ENCODE results near the gene SREBF2. TPM values are rescaled to one million over a fixed set of nuclear protein-coding genes. Genes with fewer than 3 reads are reported as not detected.

Gene SREBF2
- total RNA-seq, 4 donors from 2014 or later, result 10.2 to 61.0 (median 29.0) TPM

DNA sequence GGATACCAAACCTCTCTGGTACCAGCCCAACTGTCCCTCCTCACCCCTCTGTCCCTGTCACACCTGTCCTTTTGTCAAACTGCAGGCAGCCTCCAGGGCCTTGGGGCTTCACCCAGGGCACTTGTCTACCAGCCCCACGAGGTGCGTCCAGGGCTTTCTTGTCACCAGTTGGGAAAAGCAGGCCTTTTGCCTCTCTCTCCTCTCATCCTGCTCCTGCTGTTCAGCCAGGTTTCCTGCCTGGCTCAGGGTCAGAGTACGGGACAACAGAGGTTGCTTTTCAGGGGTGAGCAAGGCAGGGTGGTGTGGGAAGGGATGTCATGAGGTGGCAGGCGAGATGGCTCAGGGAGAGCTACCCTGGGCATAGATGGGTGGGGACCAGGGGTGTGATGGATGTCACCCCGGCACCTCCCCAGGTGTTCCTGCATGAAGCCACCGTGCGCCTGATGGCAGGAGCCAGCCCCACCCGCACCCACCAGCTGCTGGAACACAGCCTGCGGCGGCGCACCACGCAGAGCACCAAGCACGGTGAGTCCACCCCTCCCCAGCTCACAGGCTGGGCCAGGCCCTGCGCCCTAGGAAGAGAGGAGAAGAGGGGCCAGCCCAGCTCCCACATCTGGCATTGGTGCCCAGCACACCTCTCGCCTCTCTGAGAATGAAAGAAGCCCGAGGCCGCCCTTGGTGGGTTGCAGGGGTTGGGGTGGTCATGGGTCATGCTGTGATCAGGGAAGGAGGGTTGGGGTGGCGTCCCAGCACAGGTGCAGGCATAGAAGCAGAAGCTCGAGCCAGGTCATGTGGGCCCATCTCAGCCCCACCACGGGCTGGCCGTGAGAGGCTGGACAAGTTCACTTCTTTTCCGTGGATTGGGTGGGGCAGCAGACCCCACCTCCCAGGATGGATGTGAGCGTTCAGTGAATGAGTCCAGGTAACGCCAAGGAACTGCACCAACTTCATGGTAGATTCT, 71.8 kb downstream of the SREBF2 start:
- no peaks in the 10 kb centered on the region for H3K9me3 ChIP-seq
- no peak overlapping the region for H3K4me3 ChIP-seq
- intact Hi-C loops (cut with DNase I; ENCODE audit: low total_unique reads), result no loop called here
- TF ChIP-seq POLR2A (IDR thresholded peaks at IDR 0.05), result no peak
- TF ChIP-seq, protein P1, sequence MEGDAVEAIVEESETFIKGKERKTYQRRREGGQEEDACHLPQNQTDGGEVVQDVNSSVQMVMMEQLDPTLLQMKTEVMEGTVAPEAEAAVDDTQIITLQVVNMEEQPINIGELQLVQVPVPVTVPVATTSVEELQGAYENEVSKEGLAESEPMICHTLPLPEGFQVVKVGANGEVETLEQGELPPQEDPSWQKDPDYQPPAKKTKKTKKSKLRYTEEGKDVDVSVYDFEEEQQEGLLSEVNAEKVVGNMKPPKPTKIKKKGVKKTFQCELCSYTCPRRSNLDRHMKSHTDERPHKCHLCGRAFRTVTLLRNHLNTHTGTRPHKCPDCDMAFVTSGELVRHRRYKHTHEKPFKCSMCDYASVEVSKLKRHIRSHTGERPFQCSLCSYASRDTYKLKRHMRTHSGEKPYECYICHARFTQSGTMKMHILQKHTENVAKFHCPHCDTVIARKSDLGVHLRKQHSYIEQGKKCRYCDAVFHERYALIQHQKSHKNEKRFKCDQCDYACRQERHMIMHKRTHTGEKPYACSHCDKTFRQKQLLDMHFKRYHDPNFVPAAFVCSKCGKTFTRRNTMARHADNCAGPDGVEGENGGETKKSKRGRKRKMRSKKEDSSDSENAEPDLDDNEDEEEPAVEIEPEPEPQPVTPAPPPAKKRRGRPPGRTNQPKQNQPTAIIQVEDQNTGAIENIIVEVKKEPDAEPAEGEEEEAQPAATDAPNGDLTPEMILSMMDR (IDR thresholded peaks at IDR 0.05), result no peak
- H3K4me1 ChIP-seq, result peaks cover 0 to 4% of the 10 kb centered on the region in 2 donors
- H3K27me3 ChIP-seq, result no peaks in the 10 kb centered on the region
- H3K36me3 ChIP-seq, result no peaks in the 10 kb centered on the region
- DNase-seq, result no peak
- H3K27ac ChIP-seq, result no peak overlapping the region

- no peak for DNase-seq
- intact Hi-C loops (cut with DNase I; ENCODE audit: low total_unique reads), result no loop called here
- peaks cover 0 to 1% of the 10 kb centered on the region in 2 donors for H3K27me3 ChIP-seq
- TF ChIP-seq POLR2A (IDR thresholded peaks at IDR 0.05), result no peak
- TF ChIP-seq, protein P1 (IDR thresholded peaks at IDR 0.05), result no peak
- H3K36me3 ChIP-seq, result no peaks in the 10 kb centered on the region
- H3K27ac ChIP-seq, result no peak overlapping the region
- H3K9me3 ChIP-seq, result no peaks in the 10 kb centered on the region
- H3K4me1 ChIP-seq, result peaks cover 0 to 13% of the 10 kb centered on the region in 2 donors
- no peak overlapping the region for H3K4me3 ChIP-seq
Observed at GRCh38 chr22:41905411-41906202, 72.7 kb downstream of the SREBF2 start.

DNA sequence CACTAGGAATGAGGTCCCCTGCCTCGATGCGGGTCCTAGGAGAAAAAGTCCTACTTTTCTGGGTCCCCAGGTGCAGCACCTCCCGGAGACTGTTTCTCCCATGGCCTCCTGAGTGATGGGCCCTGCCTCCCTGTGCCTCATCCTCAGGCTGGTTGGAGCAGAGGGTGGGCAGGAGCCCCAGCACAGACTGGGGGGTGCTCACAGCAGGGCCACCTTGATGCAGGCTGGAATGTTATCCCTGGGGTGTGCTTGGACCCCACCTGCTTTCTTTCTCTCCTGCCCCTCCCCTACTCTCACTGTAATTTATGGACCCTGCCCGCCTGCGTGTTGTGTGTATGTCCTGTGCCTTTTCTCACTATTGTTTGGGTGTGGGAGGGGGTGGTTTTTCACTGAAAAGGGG, 73.9 kb downstream of the SREBF2 start:
- intact Hi-C loops (cut with DNase I; ENCODE audit: low total_unique reads), result no loop called here
- no peaks in the 10 kb centered on the region for H3K9me3 ChIP-seq
- peaks cover 3 to 13% of the 10 kb centered on the region in 2 donors for H3K27me3 ChIP-seq
- no peaks in the 10 kb centered on the region for H3K36me3 ChIP-seq
- no peak for DNase-seq
- TF ChIP-seq, protein P1 (IDR thresholded peaks at IDR 0.05), result no peak
- TF ChIP-seq POLR2A (IDR thresholded peaks at IDR 0.05), result no peak
- H3K4me3 ChIP-seq, result no peak overlapping the region
- H3K27ac ChIP-seq, result no peak overlapping the region
- H3K4me1 ChIP-seq, result peaks cover 0 to 20% of the 10 kb centered on the region in 2 donors

- intact Hi-C loops (cut with DNase I; ENCODE audit: low total_unique reads), result no loop called here
- Histone ChIP-seq H3K36me3 (no peaks in the 10 kb centered on the region), H3K4me3 (no peak overlapping the region), H3K9me3 (no peaks in the 10 kb centered on the region), H3K27me3 (peaks cover 3 to 22% of the 10 kb centered on the region in 2 donors), H3K4me1 (peaks cover 0 to 20% of the 10 kb centered on the region in 2 donors), H3K27ac (no peak overlapping the region)
- no peak for DNase-seq
- TF ChIP-seq, protein P1 (IDR thresholded peaks at IDR 0.05), result no peak
- no peak for TF ChIP-seq POLR2A (IDR thresholded peaks at IDR 0.05)
Observed at GRCh38 chr22:41907436-41908401, 74.8 kb downstream of the SREBF2 start.

All from uterus (tissue), 4 donors.